GM12878 (cell line): ENCODE results near the gene MESD. TPM values are rescaled to one million over a fixed set of nuclear protein-coding genes. Genes with fewer than 3 reads are reported as not detected.

Experiments
- ATF7 ChIP-seq: fragments of 450-650 bp; IDR thresholded peaks from 2 replicates; pipeline ENCODE4 v1.6.1; 2016; ENCODE audit warnings: low read depth, mild to moderate bottlenecking
- BHLHE40 ChIP-seq, 2 experiments: fragments of 450-650 bp in 1 of 2; IDR thresholded peaks; 2 replicates each; pipeline ENCODE4 v1.6.1; 2011 to 2017; ENCODE audit warnings: low read depth in 2 of 2, borderline replicate concordance in 1 of 2, improper control_type of control experiment in 1 of 2, low read length in 1 of 2, mild to moderate bottlenecking in 1 of 2
- CBFB ChIP-seq: IDR thresholded peaks from 2 replicates; pipeline ENCODE4 v1.6.1; 2016; ENCODE audit warnings: antibody characterized with exemption, low read depth
- CHD1 ChIP-seq: IDR thresholded peaks from 2 replicates; pipeline ENCODE4 v1.6.1; 2012; ENCODE audit warnings: low read depth, low read length, improper control_type of control experiment
- CREM ChIP-seq: IDR thresholded peaks from 2 replicates; pipeline ENCODE4 v1.6.1; 2014; ENCODE audit warnings: antibody characterized with exemption, low read depth
- DPF2 ChIP-seq: fragments of 450-650 bp; IDR thresholded peaks from 2 replicates; pipeline ENCODE4 v1.6.1; 2017; ENCODE audit warnings: mild to moderate bottlenecking
- EED ChIP-seq: sonication (generic); IDR thresholded peaks from 2 replicates; pipeline ENCODE4 v1.6.1; 2016; ENCODE audit warnings: antibody characterized with exemption, low read depth
- EGR1 ChIP-seq, 2 experiments: IDR thresholded peaks; 1 replicate in 1 of 2; 2 replicates in 1 of 2; pipeline ENCODE4 v1.6.1; 2011 to 2012; ENCODE audit warnings: low read depth in 2 of 2, low read length in 2 of 2, borderline replicate concordance in 1 of 2, mild to moderate bottlenecking in 1 of 2, moderate library complexity in 1 of 2
- EP300 ChIP-seq, 2 experiments: fragments of 150-350 bp in 1 of 2; IDR thresholded peaks; 2 replicates each; pipeline ENCODE4 v1.6.1; 2011 to 2012; ENCODE audit warnings: low read depth in 2 of 2, low read length in 2 of 2, borderline replicate concordance in 1 of 2, improper control_type of control experiment in 1 of 2, inconsistent platforms in 1 of 2; ENCODE audit not compliant: control insufficient read depth in 1 of 2
- MTA3 ChIP-seq: IDR thresholded peaks from 2 replicates; pipeline ENCODE4 v1.6.1; 2012; ENCODE audit warnings: low read length, inconsistent platforms, borderline replicate concordance
- MYB ChIP-seq: fragments of 150-350 bp; IDR thresholded peaks from 2 replicates; pipeline ENCODE4 v1.6.1; 2014; ENCODE audit warnings: mild to moderate bottlenecking, low read depth, low read length, borderline replicate concordance
- NBN ChIP-seq: fragments of 450-650 bp; IDR thresholded peaks from 2 replicates; pipeline ENCODE4 v1.6.1; 2016
- NFIC ChIP-seq: IDR thresholded peaks from 2 replicates; pipeline ENCODE4 v1.6.1; 2012; ENCODE audit warnings: low read depth, mild to moderate bottlenecking, inconsistent platforms, low read length, moderate library complexity
- NFYB ChIP-seq: IDR thresholded peaks from 2 replicates; pipeline ENCODE4 v1.6.1; 2011; ENCODE audit warnings: low read depth, mild to moderate bottlenecking, low read length, improper control_type of control experiment, moderate library complexity; ENCODE audit not compliant: insufficient read depth
- POLR2A ChIP-seq: IDR thresholded peaks from 2 replicates; pipeline ENCODE4 v1.6.1; 2011; ENCODE audit warnings: low read depth, mild to moderate bottlenecking, low read length
- RBBP5 ChIP-seq: fragments of 200-600 bp; sonication (generic); conservative IDR thresholded peaks from 2 replicates; pipeline ENCODE4 v1.6.1; 2016
- RUNX3 ChIP-seq: IDR thresholded peaks from 2 replicates; pipeline ENCODE4 v1.6.1; 2012; ENCODE audit warnings: low read length, inconsistent platforms
- SPI1 ChIP-seq: IDR thresholded peaks from 2 replicates; pipeline ENCODE4 v1.6.1; 2011; ENCODE audit warnings: low read depth, mild to moderate bottlenecking, low read length, moderate library complexity, borderline replicate concordance; ENCODE audit not compliant: insufficient read depth
- SUZ12 ChIP-seq: fragments of 200-600 bp; sonication (generic); IDR thresholded peaks from one replicate; pipeline ENCODE4 v1.6.1; 2018; ENCODE audit warnings: antibody characterized with exemption, mild to moderate bottlenecking; ENCODE audit not compliant: unreplicated experiment
- TCF12 ChIP-seq: IDR thresholded peaks from 2 replicates; pipeline ENCODE4 v1.6.1; 2011; ENCODE audit warnings: low read depth, mild to moderate bottlenecking, low read length
- TCF7 ChIP-seq: IDR thresholded peaks from 2 replicates; pipeline ENCODE4 v1.6.1; 2014; ENCODE audit warnings: antibody characterized with exemption, borderline replicate concordance
- ZNF207 ChIP-seq: fragments of 450-650 bp; IDR thresholded peaks from 2 replicates; pipeline ENCODE4 v1.6.1; 2014; ENCODE audit warnings: antibody characterized with exemption, mild to moderate bottlenecking, borderline replicate concordance
- ZNF622 ChIP-seq: fragments of 450-650 bp; IDR thresholded peaks from 2 replicates; pipeline ENCODE4 v1.6.1; 2017; ENCODE audit warnings: mild to moderate bottlenecking, inconsistent platforms
- polyA plus RNA-seq, 11 experiments: library from polyadenylated mRNA; depleted of rRNA in 4 of 11; unstranded in 6 of 11; stranded (reverse) in 5 of 11; fragments of >200 nt; fragmentation: Nextera tagmentation in 4 of 11; fragmentation: Illumina TruSeq in 1 of 11; extraction: Ambion mirVana in 4 of 11; extraction: Trizol in 1 of 11; gene quantifications; 1 replicate in 1 of 11; 2 replicates in 10 of 11; pipeline versions ENCODE4 v1.2.1 to v1.2.3, GENCODE V29; 2011 to 2016; ENCODE audit warnings: inconsistent platforms in 2 of 11, missing spikeins in 2 of 11, low read depth in 1 of 11
- total RNA-seq, 4 experiments: library from RNA; depleted of rRNA in 3 of 4; stranded (reverse); fragments of >200 nt in 3 of 4; fragmentation: Illumina TruSeq in 1 of 4; extraction: Trizol in 1 of 4; gene quantifications; 2 replicates each; pipeline versions ENCODE4 v1.2.1 to v1.2.3, GENCODE V29; 2013 to 2021
- TF ChIP-seq, protein P1 (sequence below): fragments of 450-650 bp; IDR thresholded peaks from 2 replicates; pipeline ENCODE4 v1.6.1; 2016; ENCODE audit warnings: mild to moderate bottlenecking
- TF ChIP-seq, protein P2 (sequence below): fragments of 450-650 bp; IDR thresholded peaks from 2 replicates; pipeline ENCODE4 v1.6.1; 2017; ENCODE audit warnings: mild to moderate bottlenecking

MESD gene
- total and polyA plus RNA-seq, 10 of the 15 experiments (the other 5 are each of a cell fraction or from before 2014, with no cell fraction given): 10.2 to 39.8 (median 20.9) TPM

- peak in 1 of 2 experiments; percentile 85; a peak in 2 of 3 replicates for TF ChIP-seq EGR1 (IDR thresholded peaks at IDR 0.05; ENCODE audit: borderline replicate concordance in 1 of 2, low read depth in 2 of 2, low read length in 2 of 2)
- TF ChIP-seq, protein P1, sequence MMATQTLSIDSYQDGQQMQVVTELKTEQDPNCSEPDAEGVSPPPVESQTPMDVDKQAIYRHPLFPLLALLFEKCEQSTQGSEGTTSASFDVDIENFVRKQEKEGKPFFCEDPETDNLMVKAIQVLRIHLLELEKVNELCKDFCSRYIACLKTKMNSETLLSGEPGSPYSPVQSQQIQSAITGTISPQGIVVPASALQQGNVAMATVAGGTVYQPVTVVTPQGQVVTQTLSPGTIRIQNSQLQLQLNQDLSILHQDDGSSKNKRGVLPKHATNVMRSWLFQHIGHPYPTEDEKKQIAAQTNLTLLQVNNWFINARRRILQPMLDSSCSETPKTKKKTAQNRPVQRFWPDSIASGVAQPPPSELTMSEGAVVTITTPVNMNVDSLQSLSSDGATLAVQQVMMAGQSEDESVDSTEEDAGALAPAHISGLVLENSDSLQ: peak; percentile 54
- peak; percentile 13; the same call in 1 of the 2 replicates for TF ChIP-seq NBN
- TF ChIP-seq SUZ12: no peak
- TF ChIP-seq CREM: 0 out of 2 replicates have a peak, but pooled peaks have one; percentile 27
- peak; percentile 66; the same call in 1 of the 2 replicates for TF ChIP-seq NFIC
- peak; percentile 81 for TF ChIP-seq TCF12
- peak; percentile 53; the same call in 1 of the 2 replicates for TF ChIP-seq CBFB
- TF ChIP-seq BHLHE40 (IDR thresholded peaks at IDR 0.05; ENCODE audit: borderline replicate concordance in 1 of 2, low read depth in 2 of 2, low read length in 1 of 2): 0 out of 4 replicates have a peak, but pooled peaks of 1 of the 2 experiments have one; percentile 5
- TF ChIP-seq MTA3: peak; percentile 27; the same call in 1 of the 2 replicates
- TF ChIP-seq SPI1: peak; percentile 19; the same call in 1 of the 2 replicates
- TF ChIP-seq, protein P2, sequence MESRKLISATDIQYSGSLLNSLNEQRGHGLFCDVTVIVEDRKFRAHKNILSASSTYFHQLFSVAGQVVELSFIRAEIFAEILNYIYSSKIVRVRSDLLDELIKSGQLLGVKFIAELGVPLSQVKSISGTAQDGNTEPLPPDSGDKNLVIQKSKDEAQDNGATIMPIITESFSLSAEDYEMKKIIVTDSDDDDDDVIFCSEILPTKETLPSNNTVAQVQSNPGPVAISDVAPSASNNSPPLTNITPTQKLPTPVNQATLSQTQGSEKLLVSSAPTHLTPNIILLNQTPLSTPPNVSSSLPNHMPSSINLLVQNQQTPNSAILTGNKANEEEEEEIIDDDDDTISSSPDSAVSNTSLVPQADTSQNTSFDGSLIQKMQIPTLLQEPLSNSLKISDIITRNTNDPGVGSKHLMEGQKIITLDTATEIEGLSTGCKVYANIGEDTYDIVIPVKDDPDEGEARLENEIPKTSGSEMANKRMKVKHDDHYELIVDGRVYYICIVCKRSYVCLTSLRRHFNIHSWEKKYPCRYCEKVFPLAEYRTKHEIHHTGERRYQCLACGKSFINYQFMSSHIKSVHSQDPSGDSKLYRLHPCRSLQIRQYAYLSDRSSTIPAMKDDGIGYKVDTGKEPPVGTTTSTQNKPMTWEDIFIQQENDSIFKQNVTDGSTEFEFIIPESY: no peak
- peak; percentile 91 for TF ChIP-seq RUNX3
- TF ChIP-seq EP300 (IDR thresholded peaks at IDR 0.05; ENCODE audit: borderline replicate concordance in 1 of 2, control insufficient read depth in 1 of 2, low read depth in 2 of 2, low read length in 2 of 2): peak in 1 of 2 experiments; percentile 62; a peak in 1 of 4 replicates
- 0 out of 2 replicates have a peak, but pooled peaks have one; percentile 31 for TF ChIP-seq ATF7
- no peak for TF ChIP-seq NFYB
- no peak for TF ChIP-seq POLR2A
- no peak for TF ChIP-seq RBBP5
- peak; percentile 12; the same call in 1 of the 2 replicates for TF ChIP-seq DPF2
- TF ChIP-seq EED: peak; percentile 83
- no peak for TF ChIP-seq MYB
- no peak for TF ChIP-seq ZNF622
- TF ChIP-seq CHD1: 0 out of 2 replicates have a peak, but pooled peaks have one; percentile 73
- TF ChIP-seq ZNF207: no peak
- TF ChIP-seq TCF7: no peak
Measured at GRCh38 chr15:80999623-81000036, 10.0 kb upstream of the MESD start (continued).
